HCEC 1CT (cell line): ENCODE data around the gene SLC15A1.
"Not testable (repeated sequence)": the region's sequence is repeated elsewhere in the genome, so short reads cannot be mapped to it uniquely, and the experiment has no call there.

Source experiments
- DNase-seq: peaks from one replicate; pipeline ENCODE4 v3.0.0-alpha.2; 2017

SLC15A1 gene

GRCh38 chr13:98651744-98652143, 100.7 kb downstream of the SLC15A1 start:
- DNase-seq, result no peak

- DNase-seq, result no peak
These were observed 101.9 kb downstream of the SLC15A1 start for GRCh38 chr13:98650396-98651107.

GRCh38 chr13:98649861-98650260, 102.6 kb downstream of the SLC15A1 start:
- DNase-seq, result no peak

GRCh38 chr13:98648686-98649085, 103.8 kb downstream of the SLC15A1 start:
- no peak for DNase-seq

- no peak for DNase-seq
These were observed 104.3 kb downstream of the SLC15A1 start for GRCh38 chr13:98648141-98648540.

- no peak for DNase-seq
These were observed 105.4 kb downstream of the SLC15A1 start for GRCh38 chr13:98647121-98647520.

- no peak for DNase-seq
These were observed 109.0 kb downstream of the SLC15A1 start for GRCh38 chr13:98643479-98643878.

GRCh38 chr13:98641075-98641474, 111.4 kb downstream of the SLC15A1 start:
- no peak for DNase-seq

GRCh38 chr13:98639785-98640184, 112.7 kb downstream of the SLC15A1 start:
- not testable (repeated sequence) for DNase-seq

GRCh38 chr13:98638352-98638751, 114.1 kb downstream of the SLC15A1 start:
- not testable (repeated sequence) for DNase-seq
